HEK293 (cell line): ENCODE data around the gene RD3L.
A peak's percentile ranks its signal among the peaks of the same experiment; 100 is the strongest.

Source experiments
- CTCF ChIA-PET: fragments of 350-600 bp; formaldehyde crosslinking; extraction: SDS; loops from one replicate; lab custom pipeline; 2021; ENCODE audit warnings: antibody characterized with exemption; lab: Yijun Ruan, JAX
- POLR2A ChIA-PET: fragments of 300-600 bp; formaldehyde crosslinking; extraction: SDS; loops from one replicate; lab custom pipeline; 2020; ENCODE audit warnings: antibody characterized with exemption, inconsistent platforms; lab: Yijun Ruan, JAX
- H3K27ac ChIP-seq: fragments of 200-500 bp; sonication (Bioruptor generic); 2 replicates; pipeline ENCODE4 v1.5.1; 2014; ENCODE audit warnings: low read depth, low read length, control low read depth, inconsistent platforms; ENCODE audit errors: extremely low read depth
- H3K36me3 ChIP-seq, 2 experiments: fragments of 200-500 bp in 1 of 2; sonication (Bioruptor generic) in 1 of 2; 1 replicate in 1 of 2; 2 replicates in 1 of 2; pipeline ENCODE4 v1.5.1; 2014 to 2017; ENCODE audit warnings: inconsistent platforms in 2 of 2, low read length in 2 of 2; ENCODE audit not compliant: control insufficient read depth in 2 of 2, insufficient read depth in 1 of 2
- H3K4me1 ChIP-seq: fragments of 200-500 bp; sonication (Bioruptor generic); 2 replicates; pipeline ENCODE4 v1.5.1; 2014; ENCODE audit warnings: mild to moderate bottlenecking, low read length, inconsistent platforms; ENCODE audit not compliant: control insufficient read depth, insufficient read depth
- H3K4me3 ChIP-seq: 2 replicates; pipeline ENCODE4 v1.5.1; 2011; ENCODE audit warnings: low read depth, mild to moderate bottlenecking, control low read depth, low read length, moderate library complexity
- H3K9me3 ChIP-seq: fragments of 200-500 bp; sonication (Bioruptor generic); 2 replicates; pipeline ENCODE4 v1.5.1; 2014; ENCODE audit warnings: low read depth, low read length, inconsistent platforms; ENCODE audit not compliant: control insufficient read depth, insufficient read depth
- GLI2 ChIP-seq: fragments of 450-650 bp; formaldehyde crosslinking; IDR thresholded peaks from 2 replicates; pipeline ENCODE4; 2017; ENCODE audit warnings: missing biosample characterization, missing genetic modification characterization, low read depth, borderline replicate concordance
- GLIS1 ChIP-seq: fragments of 450-650 bp; formaldehyde crosslinking; IDR thresholded peaks from 2 replicates; pipeline ENCODE4 v1.5.1; 2016; ENCODE audit warnings: missing biosample characterization, missing genetic modification characterization
- KLF10 ChIP-seq: fragments of 450-650 bp; IDR thresholded peaks from 2 replicates; pipeline ENCODE4 v1.5.1; 2018; ENCODE audit warnings: missing biosample characterization, mild to moderate bottlenecking, missing genetic modification characterization
- RBAK ChIP-seq: fragments of 450-650 bp; formaldehyde crosslinking; IDR thresholded peaks from 2 replicates; pipeline ENCODE4 v1.5.1; 2016; ENCODE audit warnings: missing biosample characterization, missing genetic modification characterization
- ZNF280C ChIP-seq: fragments of 450-650 bp; formaldehyde crosslinking; IDR thresholded peaks from 2 replicates; pipeline ENCODE4 v1.5.1; 2016; ENCODE audit warnings: missing biosample characterization, missing genetic modification characterization
- ZNF292 ChIP-seq: fragments of 450-650 bp; formaldehyde crosslinking; IDR thresholded peaks from 2 replicates; pipeline ENCODE4 v1.5.1; 2016; ENCODE audit warnings: low read depth, missing biosample characterization, missing genetic modification characterization, borderline replicate concordance
- ZNF529 ChIP-seq: fragments of 450-650 bp; formaldehyde crosslinking; IDR thresholded peaks from 2 replicates; pipeline ENCODE4 v1.5.1; 2017; ENCODE audit warnings: missing genetic modification characterization, missing biosample characterization; ENCODE audit not compliant: insufficient replicate concordance
- ZNF544 ChIP-seq: fragments of 450-650 bp; formaldehyde crosslinking; IDR thresholded peaks from 2 replicates; pipeline ENCODE4 v1.5.0; 2017; ENCODE audit warnings: missing biosample characterization, missing genetic modification characterization
- ZNF596 ChIP-seq: fragments of 450-650 bp; IDR thresholded peaks from 2 replicates; pipeline ENCODE4 v1.5.0; 2018; ENCODE audit warnings: missing biosample characterization, mild to moderate bottlenecking, missing genetic modification characterization, moderate library complexity

RD3L gene

GRCh38 chr14:103891667-103892215 lies 50.6 kb downstream of the RD3L start:
- H3K9me3 ChIP-seq = no peaks in the 10 kb centered on the region
- no peaks in the 10 kb centered on the region for H3K36me3 ChIP-seq
- no peak overlapping the region for H3K27ac ChIP-seq
- H3K4me3 ChIP-seq = no peak overlapping the region
- ChIA-PET CTCF (interaction anchor here (2.0 kb wide), 1 partner anchor 9 kb away, joined by 13 read pairs; no protein-coding TSS in a partner anchor), POLR2A (no interaction called here)
- no peaks in the 10 kb centered on the region; the same call in 1 of the 2 replicates for H3K4me1 ChIP-seq
- TF ChIP-seq RBAK (tag by site-specific recombination) = no peak
- peak; percentile 41 for TF ChIP-seq GLIS1 (tag by site-specific recombination)

- no peak for TF ChIP-seq ZNF292 (tag by site-specific recombination)
- TF ChIP-seq ZNF529 (tag by site-specific recombination) = no peak
- no peak for TF ChIP-seq GLI2
- no peak for TF ChIP-seq ZNF596
- no peak for TF ChIP-seq ZNF544 (tag by site-specific recombination)
- no peak for TF ChIP-seq KLF10 (tag by site-specific recombination)
- TF ChIP-seq ZNF280C (tag by site-specific recombination) = no peak
- POLR2A ChIA-PET = no interaction called here
- no peaks in the 10 kb centered on the region for H3K36me3 ChIP-seq
- H3K9me3 ChIP-seq = no peaks in the 10 kb centered on the region
- CTCF ChIA-PET = interaction anchor here (2.0 kb wide), 1 partner anchor 10 kb away, joined by 13 read pairs; no protein-coding TSS in a partner anchor
- no peak overlapping the region for H3K27ac ChIP-seq
- H3K4me3 ChIP-seq = no peak overlapping the region
- H3K4me1 ChIP-seq = no peaks in the 10 kb centered on the region; the same call in 1 of the 2 replicates
Observed at GRCh38 chr14:103890821-103891666, 51.3 kb downstream of the RD3L start.
